Ecto neural progenitor cell (in vitro differentiated cells): ENCODE data around the gene RAB26.

Experiments
- DNase-seq: peaks from one replicate; pipeline ENCODE4 v3.0.0-alpha.2; 2018; ENCODE audit warnings: low spot score

RAB26 gene

DNA sequence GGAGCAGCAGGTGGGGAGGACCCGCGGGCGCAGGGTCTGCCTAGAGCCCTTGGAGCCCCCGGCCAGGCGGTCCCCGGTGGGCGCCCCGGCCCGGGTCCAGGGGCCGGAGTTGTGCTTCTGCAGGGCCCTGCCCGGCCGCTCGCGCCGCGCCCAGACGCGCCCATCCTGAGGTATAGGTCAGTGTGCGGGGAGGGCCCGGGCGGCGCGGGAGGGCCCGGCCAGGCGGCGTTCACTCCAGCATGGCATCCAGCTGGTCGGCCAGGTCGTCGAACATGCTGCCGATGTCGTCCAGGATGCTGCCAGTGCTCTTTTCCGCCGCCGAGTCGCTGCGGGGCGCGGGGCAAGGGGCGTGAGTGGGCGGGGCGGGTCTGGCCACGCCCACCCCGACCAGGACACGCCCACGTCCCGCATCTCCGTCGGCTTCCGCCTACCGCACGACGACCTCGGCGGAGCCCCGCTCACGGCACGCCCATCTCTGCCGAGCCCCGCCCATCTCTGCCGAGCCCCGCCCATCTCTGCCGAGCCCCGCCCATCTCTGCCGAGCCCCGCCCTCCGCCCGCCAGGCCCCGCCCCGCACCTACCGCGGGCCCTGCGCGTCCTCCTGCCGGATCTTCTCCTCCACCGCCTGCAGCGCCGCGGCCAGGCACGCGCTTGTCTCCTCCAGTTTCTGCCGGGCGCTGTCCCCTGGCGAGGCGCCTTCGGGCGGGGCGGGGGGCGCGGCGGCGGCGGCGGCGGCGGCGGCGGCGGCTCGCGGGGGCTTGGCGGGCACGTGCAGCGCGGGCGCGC is 30.1 kb downstream of the RAB26 start:
- DNase-seq = peak; percentile 81

GRCh38 chr16:2179107-2179501 is 30.7 kb downstream of the RAB26 start:
- no peak for DNase-seq

DNA sequence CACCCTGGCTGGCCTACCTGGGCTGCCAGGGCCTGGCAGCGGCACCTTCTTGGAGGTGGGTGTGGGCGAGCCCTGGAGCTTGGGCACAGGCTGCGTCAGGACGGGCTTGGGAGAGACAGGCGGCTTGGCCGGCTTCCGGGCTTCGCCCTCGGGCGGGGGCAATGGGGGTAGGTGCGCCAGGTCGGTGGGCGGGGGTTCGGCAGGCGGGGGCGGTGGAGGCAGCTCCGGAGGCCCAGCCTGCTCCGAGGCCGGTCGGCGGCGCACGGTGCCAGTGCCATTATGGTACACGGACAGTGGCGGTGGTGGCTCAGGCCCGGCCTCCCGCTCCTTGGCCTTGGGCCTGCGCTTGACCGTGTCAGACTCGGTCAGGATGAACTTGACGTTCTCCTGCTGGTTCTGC is 31.2 kb downstream of the RAB26 start:
- DNase-seq = no peak

GRCh38 chr16:2180461-2180860 is 32.0 kb downstream of the RAB26 start:
- no peak for DNase-seq

- DNase-seq = no peak
Observed at GRCh38 chr16:2180962-2181923, 32.8 kb downstream of the RAB26 start.

- no peak for DNase-seq
Observed at GRCh38 chr16:2181952-2182351, 33.5 kb downstream of the RAB26 start.

DNA sequence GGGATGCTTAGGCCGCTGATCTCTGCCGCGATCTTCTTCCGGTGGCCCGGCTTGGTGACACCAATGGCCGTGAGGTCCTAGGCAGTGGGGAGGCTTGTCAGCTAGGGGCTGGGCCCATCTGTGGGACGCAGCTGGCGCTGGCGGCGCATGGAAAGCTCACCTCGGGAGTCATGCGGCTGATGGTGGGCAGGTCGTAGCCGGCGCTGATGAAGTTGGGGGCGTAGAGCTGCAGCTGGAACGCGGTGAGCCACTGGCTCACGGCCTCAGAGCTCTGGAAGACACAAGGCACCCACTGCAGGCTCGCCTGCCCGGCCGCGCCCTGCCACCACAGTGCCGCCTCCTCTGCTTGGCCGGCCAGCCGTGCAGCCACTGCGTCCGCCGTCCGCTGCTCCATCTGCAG is 35.2 kb downstream of the RAB26 start:
- DNase-seq = no peak

- DNase-seq = no peak
Observed at GRCh38 chr16:2184346-2184745, 35.9 kb downstream of the RAB26 start.

- no peak for DNase-seq
Observed at GRCh38 chr16:2184962-2185361, 36.5 kb downstream of the RAB26 start.

GRCh38 chr16:2186064-2186463 is 37.6 kb downstream of the RAB26 start:
- no peak for DNase-seq

GRCh38 chr16:2186505-2186904 is 38.1 kb downstream of the RAB26 start:
- DNase-seq = no peak

GRCh38 chr16:2187212-2187611 is 38.8 kb downstream of the RAB26 start:
- no peak for DNase-seq

DNA sequence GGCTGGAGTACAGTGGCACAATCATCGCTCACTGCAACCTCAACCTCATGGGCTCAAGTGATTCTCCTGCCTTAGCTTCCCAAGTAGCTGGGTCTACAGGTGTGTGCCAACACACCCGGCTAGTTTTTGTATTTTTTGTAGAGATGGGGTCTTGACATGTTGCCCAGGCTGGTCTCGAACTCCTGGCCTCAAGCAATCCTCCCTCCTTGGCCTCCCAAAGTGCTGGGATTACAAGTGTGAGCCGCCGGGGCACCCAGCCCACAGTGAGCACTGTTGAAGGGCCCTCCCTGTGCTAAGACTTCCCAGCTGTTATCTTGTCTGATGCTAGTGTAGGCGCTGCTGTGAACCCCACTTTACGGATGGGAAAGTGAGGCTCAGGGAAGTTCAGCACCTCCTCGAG is 40.0 kb downstream of the RAB26 start:
- DNase-seq = no peak

GRCh38 chr16:2189252-2189893 is 40.9 kb downstream of the RAB26 start:
- no peak for DNase-seq

DNA sequence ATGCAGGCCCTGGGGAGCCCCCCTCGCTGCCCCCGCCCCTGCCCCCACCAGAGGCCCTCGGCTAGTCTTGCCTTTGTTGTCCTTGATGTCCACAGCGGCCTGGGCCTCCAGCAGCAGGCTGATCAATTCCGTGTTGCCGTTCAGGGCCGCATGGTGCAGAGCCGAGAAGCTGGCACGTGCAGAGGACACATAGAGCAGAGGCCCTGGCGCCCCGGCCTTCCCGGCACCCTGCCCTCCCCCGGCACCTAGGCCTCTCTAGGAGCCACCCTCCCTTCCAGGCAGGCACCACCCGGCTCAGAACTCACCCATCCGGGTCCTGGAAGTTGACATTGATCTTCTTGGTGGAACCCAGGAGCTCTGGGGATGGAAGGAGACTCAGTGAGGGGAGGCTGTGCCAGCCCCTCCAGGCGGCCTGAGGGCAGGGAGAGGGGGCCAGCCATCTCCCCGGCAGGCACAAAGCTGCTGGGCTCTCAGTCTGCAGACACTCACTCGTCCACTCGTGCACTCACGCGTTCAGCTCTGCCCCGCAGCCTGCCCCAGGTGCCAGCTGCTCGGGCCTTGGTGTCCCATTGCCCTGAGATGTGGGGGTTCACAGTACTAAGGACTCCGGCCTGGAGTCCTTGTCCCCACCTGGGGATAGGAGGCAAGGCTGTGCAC is 41.7 kb downstream of the RAB26 start:
- DNase-seq = no peak

DNA sequence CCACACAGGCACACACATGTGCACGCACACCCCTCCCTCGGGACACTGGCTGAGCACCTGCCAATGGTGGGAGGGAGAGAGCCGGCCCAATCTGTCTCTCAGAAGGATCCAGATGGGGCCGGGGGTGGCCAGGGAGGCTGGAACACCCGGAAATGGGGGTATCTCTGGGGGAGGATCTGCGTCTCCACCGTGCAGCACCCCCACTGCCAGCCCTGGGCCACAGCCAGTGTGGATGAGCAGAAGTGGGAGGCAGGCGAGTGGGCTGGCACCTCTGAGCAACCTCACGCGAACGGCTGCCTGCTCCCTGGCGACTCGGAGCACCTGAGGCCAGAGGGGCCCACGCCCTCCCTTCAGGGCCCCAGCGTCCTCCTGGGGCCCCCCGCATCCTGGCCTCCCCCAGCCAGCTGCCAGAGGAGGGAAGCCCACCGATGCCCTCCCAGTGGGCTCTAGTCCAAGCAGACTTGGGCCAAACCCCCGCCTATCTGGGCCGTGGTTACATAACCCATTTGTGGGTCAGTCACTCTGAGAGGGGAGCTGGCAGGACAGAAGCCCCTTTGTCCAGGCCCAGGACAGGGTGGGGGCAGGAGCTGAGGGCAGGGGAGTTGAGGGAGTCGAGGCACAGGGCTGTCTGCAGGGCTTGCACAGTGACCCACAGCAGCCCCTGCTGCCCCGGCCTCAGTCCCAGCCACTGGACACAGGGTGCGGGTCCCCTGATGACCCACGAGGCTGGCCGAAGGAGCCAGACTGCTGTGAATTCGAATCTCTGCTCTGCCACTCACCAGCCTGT is 42.4 kb downstream of the RAB26 start:
- no peak for DNase-seq

- no peak for DNase-seq
Observed at GRCh38 chr16:2191446-2191706, 43.0 kb downstream of the RAB26 start.

- DNase-seq = no peak
Observed at GRCh38 chr16:2194166-2194834, 45.9 kb downstream of the RAB26 start.

GRCh38 chr16:2194852-2195321 is 46.5 kb downstream of the RAB26 start:
- DNase-seq = no peak

- DNase-seq = no peak
Observed at GRCh38 chr16:2195322-2196161, 47.1 kb downstream of the RAB26 start.
